SK-N-MC (cell line): ENCODE results near the gene LHFPL6.

Experiments
- DNase-seq: peaks from one replicate; pipeline ENCODE4 v3.0.0-alpha.2; 2011; ENCODE audit warnings: low read depth, low spot score
- H3K27ac ChIP-seq: fragments of 200-600 bp; sonication (generic); 2 replicates; pipeline ENCODE4 v1.5.1; 2016; ENCODE audit warnings: mixed run types
- H3K36me3 ChIP-seq: fragments of 200-600 bp; sonication (generic); 2 replicates; pipeline ENCODE4 v1.6.1; 2017; ENCODE audit warnings: antibody characterized with exemption, low read length, mixed read lengths; ENCODE audit not compliant: insufficient read depth
- H3K4me3 ChIP-seq: fragments of 200-600 bp; sonication (generic); 2 replicates; pipeline ENCODE4 v1.5.1; 2016
- H3K9ac ChIP-seq: fragments of 200-600 bp; sonication (generic); 2 replicates; pipeline ENCODE4 v1.8.0; 2017; ENCODE audit warnings: mixed run types, mixed read lengths; ENCODE audit not compliant: insufficient read length
- H3K9me3 ChIP-seq: fragments of 200-600 bp; sonication (generic); 2 replicates; pipeline ENCODE4 v1.6.1; 2017; ENCODE audit warnings: low read depth, mild to moderate bottlenecking, antibody characterized with exemption, low read length, moderate library complexity, mixed read lengths
- EZH2 ChIP-seq: fragments of 200-600 bp; sonication (generic); IDR thresholded peaks from one replicate; pipeline ENCODE4 v1.6.1; 2017; ENCODE audit warnings: antibody characterized with exemption
- FOXP2 ChIP-seq: optimal IDR thresholded peaks from 2 replicates; pipeline ENCODE3; 2011; ENCODE audit warnings: mild to moderate bottlenecking, moderate library complexity; ENCODE audit not compliant: insufficient read depth; ENCODE audit errors: extremely low read length, control extremely low read depth
- POLR2AphosphoS5 ChIP-seq: IDR thresholded peaks from 2 replicates; pipeline ENCODE4 v1.6.1; 2012; ENCODE audit warnings: mild to moderate bottlenecking, low read depth, low read length, borderline replicate concordance

LHFPL6 gene

GRCh38 chr13:39587939-39588338 lies 15.1 kb downstream of the LHFPL6 start:
- no peak for TF ChIP-seq FOXP2
- no peak for TF ChIP-seq EZH2
- no peak for TF ChIP-seq POLR2AphosphoS5

GRCh38 chr13:39586958-39587605 lies 15.9 kb downstream of the LHFPL6 start:
- no peak for DNase-seq
- no peak overlapping the region for H3K9ac ChIP-seq
- H3K36me3 ChIP-seq = peaks cover 3% of the 10 kb centered on the region; the same call in 1 of the 2 replicates
- H3K27ac ChIP-seq = no peak overlapping the region
- H3K4me3 ChIP-seq = no peak overlapping the region
- TF ChIP-seq EZH2 (no peak), FOXP2 (no peak), POLR2AphosphoS5 (no peak)
- H3K9me3 ChIP-seq = no peaks in the 10 kb centered on the region

More at GRCh38 chr13:39587939-39588338, 15.1 kb downstream of the LHFPL6 start:
- Histone ChIP-seq H3K9ac (no peak overlapping the region), H3K9me3 (no peaks in the 10 kb centered on the region), H3K27ac (no peak overlapping the region), H3K4me3 (no peak overlapping the region), H3K36me3 (no peaks in the 10 kb centered on the region)
- no peak for DNase-seq

GRCh38 chr13:39586151-39586550 lies 16.8 kb downstream of the LHFPL6 start:
- DNase-seq = no peak
- Histone ChIP-seq H3K4me3 (no peak overlapping the region), H3K27ac (no peak overlapping the region), H3K9me3 (no peaks in the 10 kb centered on the region), H3K9ac (no peak overlapping the region), H3K36me3 (peaks cover 7% of the 10 kb centered on the region; the same call in 1 of the 2 replicates)
- TF ChIP-seq FOXP2 = no peak
- TF ChIP-seq EZH2 = no peak
- TF ChIP-seq POLR2AphosphoS5 = no peak

- DNase-seq = no peak
- no peak overlapping the region for H3K9ac ChIP-seq
- TF ChIP-seq POLR2AphosphoS5 (no peak), FOXP2 (no peak), EZH2 (no peak)
Measured at GRCh38 chr13:39585219-39585618, 17.8 kb downstream of the LHFPL6 start.

GRCh38 chr13:39580881-39581575 lies 22.0 kb downstream of the LHFPL6 start:
- H3K9ac ChIP-seq = no peak overlapping the region
- no peak overlapping the region for H3K27ac ChIP-seq
- no peak overlapping the region for H3K4me3 ChIP-seq
- no peak for DNase-seq
- H3K9me3 ChIP-seq = no peaks in the 10 kb centered on the region
- peaks cover 7% of the 10 kb centered on the region for H3K36me3 ChIP-seq
- TF ChIP-seq FOXP2 = no peak
- TF ChIP-seq POLR2AphosphoS5 = no peak
- TF ChIP-seq EZH2 = no peak

More at GRCh38 chr13:39585219-39585618, 17.8 kb downstream of the LHFPL6 start:
- Histone ChIP-seq H3K36me3 (peaks cover 7% of the 10 kb centered on the region; the same call in 1 of the 2 replicates), H3K27ac (no peak overlapping the region), H3K9me3 (no peaks in the 10 kb centered on the region), H3K4me3 (no peak overlapping the region)

GRCh38 chr13:39578821-39579291 lies 24.1 kb downstream of the LHFPL6 start:
- no peak for TF ChIP-seq POLR2AphosphoS5
- TF ChIP-seq FOXP2 = no peak
- no peak for TF ChIP-seq EZH2
- peaks cover 7% of the 10 kb centered on the region for H3K36me3 ChIP-seq
- no peak for DNase-seq
- no peak overlapping the region for H3K9ac ChIP-seq
- H3K9me3 ChIP-seq = no peaks in the 10 kb centered on the region
- H3K4me3 ChIP-seq = no peak overlapping the region
- H3K27ac ChIP-seq = no peak overlapping the region

GRCh38 chr13:39577838-39578491 lies 25.0 kb downstream of the LHFPL6 start:
- H3K4me3 ChIP-seq = no peak overlapping the region
- H3K9me3 ChIP-seq = no peaks in the 10 kb centered on the region
- TF ChIP-seq EZH2 = no peak
- no peak for TF ChIP-seq FOXP2
- no peak overlapping the region for H3K27ac ChIP-seq
- DNase-seq = no peak
- H3K9ac ChIP-seq = no peak overlapping the region
- peaks cover 7% of the 10 kb centered on the region for H3K36me3 ChIP-seq

- Histone ChIP-seq H3K27ac (no peak overlapping the region), H3K36me3 (peaks cover 4% of the 10 kb centered on the region), H3K4me3 (no peak overlapping the region), H3K9me3 (no peaks in the 10 kb centered on the region), H3K9ac (no peak overlapping the region)
- no peak for DNase-seq
- TF ChIP-seq FOXP2 (no peak), EZH2 (no peak), POLR2AphosphoS5 (no peak)
Measured at GRCh38 chr13:39577203-39577602, 25.8 kb downstream of the LHFPL6 start.
